Uterus (tissue), 2 donors: ENCODE results near the gene UBE2Q1.

Source experiments
- POLR2A ChIP-seq, 2 donors: fragments of 450-650 bp; IDR thresholded peaks; one replicate each; pipeline ENCODE4 v1.6.1; 2016; ENCODE audit warnings: antibody characterized with exemption in 2 of 2, mild to moderate bottlenecking in 1 of 2, moderate library complexity in 1 of 2
- TF ChIP-seq, protein P1 (sequence below), 4 experiments: fragments of 200-600 bp in 2 of 4; fragments of 450-650 bp in 2 of 4; sonication (generic) in 2 of 4; IDR thresholded peaks; one replicate each; pipeline ENCODE4 v1.5.1; 2016 to 2019; ENCODE audit warnings: antibody characterized with exemption in 4 of 4, mild to moderate bottlenecking in 2 of 4, moderate library complexity in 1 of 4

DNA sequence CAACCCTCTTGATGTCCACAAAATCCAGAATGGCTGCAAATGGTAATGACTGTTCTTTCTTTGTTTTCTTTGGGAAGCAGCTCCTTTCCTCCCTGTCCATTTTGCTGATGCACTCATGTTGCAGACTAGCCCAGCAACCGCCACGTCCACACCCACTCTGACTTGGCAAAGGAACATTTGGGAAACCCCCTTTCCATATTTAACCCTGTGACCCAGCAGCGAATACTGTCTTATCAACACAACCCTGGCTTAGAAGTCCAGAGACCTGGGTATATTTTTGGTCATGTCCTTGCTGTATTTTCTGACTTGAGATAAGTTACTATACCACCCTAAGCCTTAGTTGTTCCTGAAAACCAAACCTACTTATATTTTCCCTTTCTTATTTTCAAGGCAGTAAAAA is 38.1 kb downstream of the UBE2Q1 start:
- TF ChIP-seq, protein P1, sequence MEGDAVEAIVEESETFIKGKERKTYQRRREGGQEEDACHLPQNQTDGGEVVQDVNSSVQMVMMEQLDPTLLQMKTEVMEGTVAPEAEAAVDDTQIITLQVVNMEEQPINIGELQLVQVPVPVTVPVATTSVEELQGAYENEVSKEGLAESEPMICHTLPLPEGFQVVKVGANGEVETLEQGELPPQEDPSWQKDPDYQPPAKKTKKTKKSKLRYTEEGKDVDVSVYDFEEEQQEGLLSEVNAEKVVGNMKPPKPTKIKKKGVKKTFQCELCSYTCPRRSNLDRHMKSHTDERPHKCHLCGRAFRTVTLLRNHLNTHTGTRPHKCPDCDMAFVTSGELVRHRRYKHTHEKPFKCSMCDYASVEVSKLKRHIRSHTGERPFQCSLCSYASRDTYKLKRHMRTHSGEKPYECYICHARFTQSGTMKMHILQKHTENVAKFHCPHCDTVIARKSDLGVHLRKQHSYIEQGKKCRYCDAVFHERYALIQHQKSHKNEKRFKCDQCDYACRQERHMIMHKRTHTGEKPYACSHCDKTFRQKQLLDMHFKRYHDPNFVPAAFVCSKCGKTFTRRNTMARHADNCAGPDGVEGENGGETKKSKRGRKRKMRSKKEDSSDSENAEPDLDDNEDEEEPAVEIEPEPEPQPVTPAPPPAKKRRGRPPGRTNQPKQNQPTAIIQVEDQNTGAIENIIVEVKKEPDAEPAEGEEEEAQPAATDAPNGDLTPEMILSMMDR (IDR thresholded peaks at IDR 0.05), result no peak
- TF ChIP-seq POLR2A (IDR thresholded peaks at IDR 0.05), result no peak
